Natural killer cell (primary cell): ENCODE results near the gene MAP3K1. TPM values are rescaled to one million over a fixed set of nuclear protein-coding genes. Genes with fewer than 3 reads are reported as not detected.

ENCODE experiments used
- ATAC-seq, 3 donors: fragments of 150-1000 bp in 2 of 3; fragments of 200-7000 bp in 1 of 3; cut with Tn5 transposase; 1 replicate in 1 of 3; 2 replicates in 2 of 3; pipeline ENCODE4 v1.10.0; 2021; ENCODE audit warnings: mild to moderate bottlenecking in 2 of 3, moderate library complexity in 2 of 3
- DNase-seq, 2 donors: peaks; one replicate each; pipeline versions ENCODE4 v3.0.0 to v3.0.0-alpha.2; 2013 to 2021; ENCODE audit warnings: mixed read lengths in 1 of 2
- H3K27ac ChIP-seq: one replicate; pipeline ENCODE4 v1.5.1; 2013; ENCODE audit warnings: mild to moderate bottlenecking, low read length
- H3K27me3 ChIP-seq: one replicate; pipeline ENCODE4 v1.6.1; 2013; ENCODE audit warnings: low read length; ENCODE audit not compliant: control insufficient read depth, insufficient read depth
- H3K36me3 ChIP-seq: one replicate; pipeline ENCODE4 v1.6.1; 2013; ENCODE audit warnings: low read length; ENCODE audit not compliant: control insufficient read depth, insufficient read depth
- H3K4me1 ChIP-seq: one replicate; pipeline ENCODE4 v1.6.1; 2013; ENCODE audit warnings: low read length; ENCODE audit not compliant: control insufficient read depth, insufficient read depth
- H3K4me3 ChIP-seq: one replicate; pipeline ENCODE4 v1.5.1; 2013; ENCODE audit warnings: low read length
- H3K9me3 ChIP-seq: one replicate; pipeline ENCODE4 v1.6.1; 2013; ENCODE audit warnings: low read length; ENCODE audit not compliant: control insufficient read depth, insufficient read depth
- H3K27ac Mint-ChIP-seq, 2 donors: one replicate each; pipeline ENCODE4 v1.8.0; 2022; ENCODE audit warnings: mild to moderate bottlenecking in 2 of 2, mixed read lengths in 2 of 2, moderate library complexity in 1 of 2
- H3K27me3 Mint-ChIP-seq, 2 donors: one replicate each; pipeline ENCODE4 v1.8.0; 2022; ENCODE audit warnings: low read depth in 2 of 2, mixed read lengths in 2 of 2
- H3K36me3 Mint-ChIP-seq: one replicate; pipeline ENCODE4 v1.8.0; 2022; ENCODE audit warnings: mixed read lengths
- H3K4me1 Mint-ChIP-seq, 2 donors: one replicate each; pipeline ENCODE4 v1.8.0; 2022; ENCODE audit warnings: mixed read lengths in 2 of 2
- H3K4me3 Mint-ChIP-seq: one replicate; pipeline ENCODE4 v1.8.0; 2022; ENCODE audit warnings: mild to moderate bottlenecking, moderate library complexity, mixed read lengths
- H3K9me3 Mint-ChIP-seq, 2 donors: one replicate each; pipeline ENCODE4 v1.8.0; 2022; ENCODE audit warnings: mixed read lengths in 2 of 2
- CTCF ChIP-seq: fragments of 200-600 bp; IDR thresholded peaks from one replicate; pipeline ENCODE4 v1.8.0; 2022; ENCODE audit warnings: antibody characterized with exemption
- WGBS: methylation state at CpG from one replicate; pipeline ENCODE4 v1.1.7; 2013; ENCODE audit warnings: missing lambda C conversion rate; ENCODE audit not compliant: insufficient coverage; 5-methylcytosine and 5-hydroxymethylcytosine counted together
- intact Hi-C: fragments of 100-400 bp; cut with micrococcal nuclease; formaldehyde crosslinking; loops from one replicate; pipeline ENCODE4 v1.14.2; 2022
- total RNA-seq, 4 donors: library from RNA; stranded (reverse); fragments of 120-200 nt in 1 of 4; gene quantifications; one replicate each; pipeline versions ENCODE4 v1.2.3 to v1.2.4, GENCODE V29; 2013 to 2022

MAP3K1 gene
- total RNA-seq, 3 donors from 2014 or later (not counting 1 experiment from before 2014, with no cell fraction given): 27.8 to 35.7 (median 35.5) TPM

DNA sequence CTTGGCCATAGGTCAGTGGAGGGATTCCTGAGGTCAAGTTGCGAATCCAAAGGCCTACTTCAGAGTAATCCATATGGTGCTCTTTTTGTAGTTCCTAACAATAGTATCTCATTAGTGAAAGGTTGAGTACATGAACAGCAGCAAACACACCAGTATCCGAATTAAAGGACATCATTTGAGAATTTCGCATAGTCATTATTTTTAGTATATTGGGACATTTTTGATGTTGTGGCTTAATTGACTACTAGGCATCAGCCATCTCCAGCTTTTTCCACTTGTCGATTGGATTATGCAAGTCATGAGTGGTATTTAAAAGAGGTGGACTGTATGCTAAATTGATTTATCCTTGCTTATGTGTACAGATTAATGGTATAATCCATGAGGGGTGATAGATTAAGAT lies 23.7 kb downstream of the MAP3K1 start:
- DNase-seq (no peak), ATAC-seq (no peak)
- no peaks in the 10 kb centered on the region for H3K9me3 ChIP-seq
- peak overlapping the region; percentile 88 to 91 for H3K27ac Mint-ChIP-seq
- no peaks in the 10 kb centered on the region for H3K27me3 ChIP-seq
- H3K36me3 ChIP-seq: no peaks in the 10 kb centered on the region
- no peaks in the 10 kb centered on the region for H3K27me3 Mint-ChIP-seq
- intact Hi-C loops: no loop called here
- no peak overlapping the region for H3K4me3 Mint-ChIP-seq
- H3K27ac ChIP-seq: peak overlapping the region; percentile 41
- H3K4me1 ChIP-seq: peaks cover 10% of the 10 kb centered on the region
- WGBS: 72% methylated on average over 4 of the region's 4 CpGs
- no peaks in the 10 kb centered on the region for H3K36me3 Mint-ChIP-seq
- H3K4me1 Mint-ChIP-seq: peaks cover 70 to 88% of the 10 kb centered on the region in 2 donors
- TF ChIP-seq CTCF: no peak
- no peak overlapping the region for H3K4me3 ChIP-seq
- H3K9me3 Mint-ChIP-seq: no peaks in the 10 kb centered on the region

DNA sequence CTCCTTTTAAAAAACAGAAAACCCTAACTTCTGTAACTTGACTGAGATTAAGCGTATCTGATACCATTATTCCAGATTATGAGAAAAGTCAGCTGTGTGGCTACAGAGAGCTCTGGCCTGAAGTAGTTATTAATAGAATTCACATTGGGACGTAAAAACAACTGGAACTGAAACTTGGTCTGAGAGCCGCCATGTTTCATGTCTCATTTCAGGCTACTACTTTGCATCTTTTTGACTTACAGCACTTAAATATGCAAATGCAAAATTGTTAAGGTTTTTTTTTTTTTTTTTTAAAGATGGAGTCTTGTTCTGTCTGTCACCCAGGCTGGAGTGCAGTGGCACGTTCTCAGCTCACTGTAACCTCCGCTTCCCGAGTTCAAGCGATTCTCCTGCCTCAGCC lies 25.2 kb downstream of the MAP3K1 start:
- ATAC-seq: no peak
- Mint-ChIP-seq H3K27me3 (no peaks in the 10 kb centered on the region), H3K36me3 (no peaks in the 10 kb centered on the region), H3K4me1 (peaks cover 68 to 90% of the 10 kb centered on the region in 2 donors), H3K9me3 (no peaks in the 10 kb centered on the region), H3K4me3 (no peak overlapping the region), H3K27ac (peak overlapping the region in 1 of 2 donors; percentile 66)
- intact Hi-C loops: no loop called here
- no peak for TF ChIP-seq CTCF
- WGBS: 82% methylated on average over 7 of the region's 7 CpGs
- H3K4me1 ChIP-seq: peaks cover 6% of the 10 kb centered on the region
- no peaks in the 10 kb centered on the region for H3K36me3 ChIP-seq
- H3K4me3 ChIP-seq: no peak overlapping the region
- H3K9me3 ChIP-seq: no peaks in the 10 kb centered on the region
- H3K27ac ChIP-seq: no peak overlapping the region
- no peak for DNase-seq
- no peaks in the 10 kb centered on the region for H3K27me3 ChIP-seq

DNA sequence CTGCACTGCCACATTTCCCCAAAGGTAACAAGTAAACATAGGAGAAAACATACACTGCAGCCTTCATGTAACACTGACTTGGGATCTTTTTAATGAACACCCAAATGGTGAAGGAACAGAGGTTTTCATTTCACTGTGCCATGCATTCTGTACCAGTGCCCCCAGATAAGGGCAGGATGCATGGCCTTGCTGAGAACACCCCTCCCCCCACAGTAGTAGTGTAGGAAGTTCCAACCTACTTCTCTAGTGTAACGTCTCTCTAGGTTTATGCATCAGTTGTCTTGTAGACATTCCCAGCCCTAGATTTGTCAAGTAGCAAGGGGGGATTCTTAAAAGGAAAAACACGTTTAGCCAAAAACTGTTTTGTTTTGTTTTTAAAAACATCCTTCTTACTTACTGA lies 29.9 kb downstream of the MAP3K1 start:
- no peak for TF ChIP-seq CTCF
- peak; percentile 37 to 70 (median 51) for ATAC-seq
- Histone ChIP-seq H3K36me3 (no peaks in the 10 kb centered on the region), H3K27ac (no peak overlapping the region), H3K27me3 (no peaks in the 10 kb centered on the region), H3K4me1 (peaks cover 9% of the 10 kb centered on the region), H3K4me3 (no peak overlapping the region), H3K9me3 (no peaks in the 10 kb centered on the region)
- H3K36me3 Mint-ChIP-seq: no peaks in the 10 kb centered on the region
- no CpG with 5 or more reads among the region's 2 CpGs for WGBS
- H3K27me3 Mint-ChIP-seq: no peaks in the 10 kb centered on the region
- peak overlapping the region; percentile 11 to 72 for H3K27ac Mint-ChIP-seq
- H3K9me3 Mint-ChIP-seq: no peaks in the 10 kb centered on the region
- DNase-seq: peak in 1 of 2 donors; percentile 49
- peaks cover 72% of the 10 kb centered on the region in 2 donors for H3K4me1 Mint-ChIP-seq
- intact Hi-C loops: loop anchor here (5.0 kb wide), 1 partner anchor 33 kb away; no protein-coding TSS in a partner anchor
- no peak overlapping the region for H3K4me3 Mint-ChIP-seq

DNA sequence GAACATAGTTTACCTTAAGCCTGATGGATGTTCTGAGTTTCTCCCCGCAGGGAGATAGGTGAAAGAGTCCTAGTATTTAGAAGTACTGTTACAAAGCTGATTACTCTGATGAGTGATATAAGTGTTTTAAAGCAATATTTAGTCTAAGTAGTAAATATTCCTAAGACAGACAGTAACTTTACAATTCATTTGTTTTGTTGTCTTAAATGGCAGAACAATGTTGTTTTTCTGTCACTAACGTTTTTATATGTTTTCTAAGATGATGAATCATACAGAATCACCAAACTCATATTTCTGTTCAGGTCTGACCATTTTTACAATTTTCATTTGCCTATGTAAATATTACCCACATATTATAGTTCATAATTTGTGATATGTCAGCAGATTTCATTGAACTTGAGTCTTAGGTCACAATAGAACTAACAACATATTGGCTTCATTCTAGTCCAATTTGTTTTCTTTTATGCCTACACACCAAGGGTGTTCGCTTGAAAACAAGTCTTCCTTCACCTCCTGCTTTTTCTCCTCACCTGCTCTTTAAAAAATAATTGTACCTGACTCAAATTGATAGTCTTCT lies 30.6 kb downstream of the MAP3K1 start:
- TF ChIP-seq CTCF: no peak
- Mint-ChIP-seq H3K4me1 (peaks cover 68 to 74% of the 10 kb centered on the region in 2 donors), H3K27ac (peak overlapping the region in 1 of 2 donors; percentile 11), H3K36me3 (no peaks in the 10 kb centered on the region), H3K9me3 (no peaks in the 10 kb centered on the region), H3K27me3 (no peaks in the 10 kb centered on the region), H3K4me3 (no peak overlapping the region)
- Histone ChIP-seq H3K4me1 (peaks cover 15% of the 10 kb centered on the region), H3K4me3 (no peak overlapping the region), H3K9me3 (no peaks in the 10 kb centered on the region), H3K36me3 (no peaks in the 10 kb centered on the region), H3K27me3 (no peaks in the 10 kb centered on the region), H3K27ac (no peak overlapping the region)
- DNase-seq: no peak
- intact Hi-C loops: loop anchor here (5.0 kb wide), 1 partner anchor 34 kb away; no protein-coding TSS in a partner anchor
- WGBS: 50% methylated on average over 2 of the region's 3 CpGs
- ATAC-seq: no peak
